Activated T-cell treated with anti-CD3 and anti-CD28 coated beads, Interleukin-2, amount 50 U/mL, for 24 hours (primary cell): Measurements from ENCODE around the gene TRIP11.

ENCODE experiments used
- DNase-seq: peaks from one replicate; pipeline ENCODE4 v3.0.0-alpha.2; 2020
- H3K27ac Mint-ChIP-seq: 2 replicates; pipeline ENCODE4 v1.8.0; 2020; ENCODE audit warnings: mild to moderate bottlenecking, mixed read lengths
- H3K27me3 Mint-ChIP-seq: 2 replicates; pipeline ENCODE4 v1.8.0; 2020; ENCODE audit warnings: mixed read lengths
- H3K36me3 Mint-ChIP-seq: 2 replicates; pipeline ENCODE4 v1.8.0; 2020; ENCODE audit warnings: low read depth, mixed read lengths
- H3K4me1 Mint-ChIP-seq: 2 replicates; pipeline ENCODE4 v1.8.0; 2020; ENCODE audit warnings: low read depth, mixed read lengths
- H3K4me3 Mint-ChIP-seq: 2 replicates; pipeline ENCODE4 v1.8.0; 2020; ENCODE audit warnings: mild to moderate bottlenecking, moderate library complexity, mixed read lengths
- H3K9me3 Mint-ChIP-seq: 2 replicates; pipeline ENCODE4 v1.8.0; 2020; ENCODE audit warnings: mixed read lengths

Gene TRIP11

GRCh38 chr14:91956616-91957015 is 83.2 kb downstream of the TRIP11 start:
- no peak overlapping the region for H3K4me3 Mint-ChIP-seq
- no peak overlapping the region for H3K27ac Mint-ChIP-seq
- H3K27me3 Mint-ChIP-seq: peaks cover 2% of the 10 kb centered on the region
- no peak for DNase-seq
- H3K9me3 Mint-ChIP-seq: no peaks in the 10 kb centered on the region
- H3K4me1 Mint-ChIP-seq: peaks cover 5% of the 10 kb centered on the region
- no peaks in the 10 kb centered on the region for H3K36me3 Mint-ChIP-seq

DNA sequence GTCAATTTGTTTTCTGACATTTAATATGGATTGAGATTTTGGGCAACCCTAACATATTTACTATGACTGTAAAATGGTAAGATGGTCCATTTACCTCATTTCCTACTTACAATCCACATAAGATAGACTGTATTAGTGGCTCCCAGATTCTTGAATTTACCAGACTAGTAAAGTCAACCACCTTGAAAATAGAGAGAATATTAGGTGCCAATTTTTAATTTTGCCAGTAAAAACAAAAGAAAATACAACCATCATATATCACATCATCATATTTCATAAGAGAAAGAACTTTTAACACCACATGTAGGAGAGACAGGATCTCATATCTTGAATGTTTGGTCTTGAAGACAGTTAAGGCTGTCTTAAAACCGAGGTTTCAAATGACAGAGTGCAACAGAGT is 84.7 kb downstream of the TRIP11 start:
- peaks cover 2% of the 10 kb centered on the region for H3K27me3 Mint-ChIP-seq
- no peaks in the 10 kb centered on the region for H3K9me3 Mint-ChIP-seq
- H3K4me3 Mint-ChIP-seq: no peak overlapping the region
- H3K27ac Mint-ChIP-seq: no peak overlapping the region
- H3K4me1 Mint-ChIP-seq: no peaks in the 10 kb centered on the region
- no peak for DNase-seq
- no peaks in the 10 kb centered on the region for H3K36me3 Mint-ChIP-seq

DNA sequence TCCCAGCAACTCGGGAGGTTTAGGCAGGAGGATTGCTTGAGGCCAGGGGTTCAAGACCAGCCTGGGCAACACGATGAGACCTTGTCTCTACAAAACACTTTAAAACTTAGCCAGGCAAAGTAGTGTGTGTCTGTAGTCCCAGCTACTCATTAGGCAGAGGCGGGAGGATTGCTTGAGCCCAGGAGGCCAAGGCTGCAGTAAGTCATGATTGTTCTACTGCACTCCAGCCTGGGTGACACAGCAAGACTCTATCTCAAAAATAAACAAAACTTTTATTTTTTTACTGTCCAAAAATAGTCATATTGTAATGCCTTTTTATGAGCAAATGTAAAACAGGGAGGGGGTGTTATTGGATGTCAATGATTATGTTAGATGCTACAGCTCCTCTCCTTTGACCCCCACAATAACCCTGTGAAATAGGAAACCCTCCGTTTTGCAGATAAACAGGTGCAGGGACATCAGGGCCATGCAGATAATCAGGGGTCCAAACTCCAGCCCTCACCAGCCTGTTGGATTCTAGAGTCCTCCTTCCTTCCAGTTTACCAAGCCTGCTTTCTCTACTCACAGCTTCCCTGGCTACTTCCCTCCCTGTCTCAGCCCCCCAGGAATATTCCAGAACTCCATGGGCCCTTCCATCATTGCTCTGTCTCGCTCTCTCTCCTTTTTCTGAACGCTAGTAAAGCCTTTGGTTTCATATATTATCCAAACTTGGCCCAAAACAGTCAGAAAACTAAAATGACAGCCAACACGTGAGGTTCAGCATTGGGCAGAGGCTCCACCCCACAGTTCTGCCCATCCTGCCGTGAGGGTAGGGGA is 86.5 kb downstream of the TRIP11 start:
- Mint-ChIP-seq H3K27ac (no peak overlapping the region), H3K9me3 (no peaks in the 10 kb centered on the region), H3K36me3 (no peaks in the 10 kb centered on the region), H3K27me3 (peaks cover 1% of the 10 kb centered on the region), H3K4me1 (no peaks in the 10 kb centered on the region), H3K4me3 (no peak overlapping the region)
- DNase-seq: no peak

DNA sequence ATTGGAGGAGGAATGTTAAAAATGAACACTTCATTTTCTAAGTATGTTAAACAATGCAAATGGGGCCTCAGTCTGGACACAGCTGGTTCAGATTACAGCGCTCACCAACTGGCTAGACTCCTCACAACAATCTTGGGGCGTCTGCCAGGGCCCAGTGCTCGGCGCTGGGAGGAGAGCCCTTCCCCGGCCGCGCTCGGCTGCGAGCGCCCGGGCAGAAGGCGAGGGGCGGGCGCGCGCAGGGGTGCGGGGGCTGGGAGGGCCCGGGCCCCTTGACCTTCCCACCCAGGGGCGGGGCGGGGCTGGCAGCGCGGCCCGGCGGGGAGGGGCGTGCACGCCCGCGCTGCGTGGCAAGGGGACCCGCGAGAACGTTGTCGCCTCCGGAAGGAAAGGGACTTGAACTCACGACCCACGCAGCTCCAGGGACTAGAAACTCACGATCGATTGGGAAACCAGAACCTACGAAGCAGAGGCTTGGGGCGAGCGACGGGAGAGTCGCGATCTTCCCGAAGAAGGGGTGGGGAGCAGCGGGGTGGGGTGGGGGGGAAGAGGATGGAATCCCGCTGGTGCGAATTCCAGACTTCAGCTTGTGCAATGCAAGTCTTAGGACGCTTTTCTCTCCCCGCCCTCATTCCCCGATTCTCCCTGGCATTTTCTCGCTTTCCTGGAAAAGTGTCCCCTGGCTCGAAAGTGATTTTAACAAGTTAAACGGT is 92.2 kb downstream of the TRIP11 start, which contains the start of gene FBLN5:
FBLN5 (minus strand) TSS at position 220 of the 710 bp plus-strand sequence. CDS start 465 bp downstream, outside the sequence.
- peak within 1 kb of the TSS; percentile 78 for H3K4me3 Mint-ChIP-seq
- peaks cover 15% of the 10 kb centered on the region for H3K4me1 Mint-ChIP-seq
- peaks cover 46% of the 10 kb centered on the region for H3K27me3 Mint-ChIP-seq
- peak; percentile 66 for DNase-seq
- no peaks in the 10 kb centered on the region for H3K36me3 Mint-ChIP-seq
- H3K9me3 Mint-ChIP-seq: no peaks in the 10 kb centered on the region
- no peak within 1 kb of the TSS for H3K27ac Mint-ChIP-seq

GRCh38 chr14:91946622-91947474 is 93.0 kb downstream of the TRIP11 start:
- H3K9me3 Mint-ChIP-seq: no peaks in the 10 kb centered on the region
- peak; percentile 37 for DNase-seq
- H3K4me1 Mint-ChIP-seq: peaks cover 15% of the 10 kb centered on the region

DNA sequence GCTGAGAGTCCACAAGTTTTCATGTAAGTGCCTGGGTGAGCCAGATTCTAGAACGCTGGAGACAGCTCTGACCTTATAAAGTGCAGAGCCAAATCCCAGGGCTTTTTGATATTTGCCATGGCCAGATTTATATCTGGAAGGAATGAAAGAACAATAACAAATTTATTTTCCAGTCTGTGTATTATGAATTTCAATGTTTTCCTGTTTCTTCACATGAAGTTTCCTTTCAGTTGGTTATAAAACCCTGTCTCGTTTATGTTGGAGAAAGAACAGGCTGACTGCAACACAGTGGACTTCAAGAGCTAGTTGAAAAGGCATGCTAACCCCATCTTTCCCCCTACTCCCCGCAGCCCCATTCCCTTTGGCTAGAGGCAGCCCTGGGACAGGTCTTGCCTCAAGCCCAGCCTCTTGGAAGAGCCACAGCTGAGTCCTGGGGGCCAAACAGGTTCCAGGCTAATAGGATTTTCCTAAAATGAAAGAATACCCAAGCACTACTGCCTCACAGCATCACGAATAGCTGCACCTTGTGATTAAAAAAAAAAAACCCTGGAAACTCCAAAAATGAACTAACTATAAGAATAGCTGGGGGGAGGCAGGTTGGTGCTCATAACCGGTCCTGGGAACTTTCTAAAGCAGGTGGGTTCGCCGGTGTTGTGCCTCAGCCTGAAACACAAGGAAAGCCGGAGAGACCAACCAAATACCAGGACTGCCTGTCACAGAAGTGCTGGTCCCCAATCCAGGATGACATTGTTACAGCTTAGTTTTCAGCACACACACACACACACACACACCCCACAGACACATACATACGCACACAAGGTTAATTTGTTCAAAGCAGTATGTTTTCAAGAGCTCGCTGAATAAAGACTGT is 93.9 kb downstream of the TRIP11 start:
- Mint-ChIP-seq H3K4me3 (no peak overlapping the region), H3K27me3 (peaks cover 46% of the 10 kb centered on the region), H3K36me3 (no peaks in the 10 kb centered on the region), H3K4me1 (peaks cover 15% of the 10 kb centered on the region), H3K27ac (no peak overlapping the region), H3K9me3 (no peaks in the 10 kb centered on the region)
- no peak for DNase-seq

More at GRCh38 chr14:91946622-91947474, 93.0 kb downstream of the TRIP11 start:
- H3K27ac Mint-ChIP-seq: no peak overlapping the region
- no peaks in the 10 kb centered on the region for H3K36me3 Mint-ChIP-seq
- peaks cover 46% of the 10 kb centered on the region for H3K27me3 Mint-ChIP-seq
- H3K4me3 Mint-ChIP-seq: peak overlapping the region; percentile 78

DNA sequence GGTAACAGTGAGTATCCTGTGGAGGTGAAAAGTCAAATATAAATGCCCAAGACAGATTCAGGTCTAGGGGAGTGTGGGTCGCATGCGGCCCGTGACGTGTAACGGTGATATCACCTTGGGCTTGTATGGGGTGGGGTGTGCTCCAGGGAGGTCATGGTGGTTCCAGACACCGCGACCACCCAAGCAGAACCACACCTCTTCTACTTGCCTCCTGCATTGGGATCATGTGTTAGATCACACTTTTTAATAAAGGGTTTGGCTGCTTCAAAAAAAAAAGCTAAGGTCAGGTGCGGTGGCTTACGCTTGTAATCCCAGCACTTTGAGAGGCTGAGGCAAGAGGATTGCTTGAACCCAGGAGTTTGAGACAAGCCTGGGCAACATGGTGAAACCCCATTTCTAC is 96.9 kb downstream of the TRIP11 start:
- DNase-seq: no peak
- H3K9me3 Mint-ChIP-seq: no peaks in the 10 kb centered on the region
- no peak overlapping the region for H3K27ac Mint-ChIP-seq
- H3K36me3 Mint-ChIP-seq: no peaks in the 10 kb centered on the region
- no peak overlapping the region for H3K4me3 Mint-ChIP-seq
- peaks cover 14% of the 10 kb centered on the region for H3K4me1 Mint-ChIP-seq
- H3K27me3 Mint-ChIP-seq: peaks cover 41% of the 10 kb centered on the region

GRCh38 chr14:91942128-91942527 is 97.7 kb downstream of the TRIP11 start:
- H3K4me3 Mint-ChIP-seq: no peak overlapping the region
- H3K4me1 Mint-ChIP-seq: peaks cover 12% of the 10 kb centered on the region
- no peak overlapping the region for H3K27ac Mint-ChIP-seq
- H3K36me3 Mint-ChIP-seq: no peaks in the 10 kb centered on the region
- H3K9me3 Mint-ChIP-seq: no peaks in the 10 kb centered on the region
- peaks cover 38% of the 10 kb centered on the region for H3K27me3 Mint-ChIP-seq
- no peak for DNase-seq

DNA sequence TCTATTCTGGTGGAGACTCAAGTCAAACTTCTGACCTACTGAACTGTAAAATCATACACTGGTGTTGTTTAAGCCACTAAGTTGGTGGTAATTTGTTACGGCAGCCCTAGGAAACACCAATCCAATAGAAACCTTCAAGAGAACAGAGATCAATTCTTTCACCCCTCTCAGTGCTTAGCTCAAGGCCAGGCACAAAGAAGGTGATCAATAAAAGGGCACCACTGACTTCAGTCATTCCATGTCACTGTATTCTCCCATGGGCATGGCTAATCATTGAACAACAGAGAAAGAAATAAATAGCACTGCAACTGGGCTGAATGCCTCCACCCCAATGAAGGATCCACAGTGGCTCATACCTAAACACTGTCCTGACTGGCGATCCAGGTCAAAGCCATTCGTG is 99.7 kb downstream of the TRIP11 start:
- Mint-ChIP-seq H3K27me3 (peaks cover 20% of the 10 kb centered on the region), H3K9me3 (no peaks in the 10 kb centered on the region), H3K27ac (no peak overlapping the region), H3K4me3 (no peak overlapping the region), H3K36me3 (no peaks in the 10 kb centered on the region), H3K4me1 (peaks cover 6% of the 10 kb centered on the region)
- no peak for DNase-seq

DNA sequence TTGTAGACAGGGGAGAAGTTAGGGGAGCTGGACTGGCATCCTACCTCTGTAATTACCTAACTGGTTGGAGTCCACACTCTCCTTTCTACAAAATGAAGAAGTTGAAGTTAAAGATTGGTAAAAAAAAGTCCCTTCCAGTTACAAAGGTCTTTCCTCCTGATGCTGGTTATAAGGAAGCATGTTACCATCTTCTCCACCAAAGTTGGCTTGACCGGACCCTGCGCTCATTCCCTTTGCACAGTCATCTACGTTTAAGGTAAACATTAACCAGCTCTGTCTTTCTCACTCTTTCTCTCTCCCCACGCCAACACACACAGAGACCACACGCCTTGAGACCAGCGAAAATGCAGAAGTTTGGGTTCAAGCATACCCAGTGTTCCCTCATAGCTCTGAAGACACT is 104.3 kb downstream of the TRIP11 start:
- Mint-ChIP-seq H3K4me1 (no peaks in the 10 kb centered on the region), H3K27ac (no peak overlapping the region), H3K9me3 (no peaks in the 10 kb centered on the region), H3K4me3 (no peak overlapping the region), H3K27me3 (no peaks in the 10 kb centered on the region), H3K36me3 (no peaks in the 10 kb centered on the region)
- no peak for DNase-seq

DNA sequence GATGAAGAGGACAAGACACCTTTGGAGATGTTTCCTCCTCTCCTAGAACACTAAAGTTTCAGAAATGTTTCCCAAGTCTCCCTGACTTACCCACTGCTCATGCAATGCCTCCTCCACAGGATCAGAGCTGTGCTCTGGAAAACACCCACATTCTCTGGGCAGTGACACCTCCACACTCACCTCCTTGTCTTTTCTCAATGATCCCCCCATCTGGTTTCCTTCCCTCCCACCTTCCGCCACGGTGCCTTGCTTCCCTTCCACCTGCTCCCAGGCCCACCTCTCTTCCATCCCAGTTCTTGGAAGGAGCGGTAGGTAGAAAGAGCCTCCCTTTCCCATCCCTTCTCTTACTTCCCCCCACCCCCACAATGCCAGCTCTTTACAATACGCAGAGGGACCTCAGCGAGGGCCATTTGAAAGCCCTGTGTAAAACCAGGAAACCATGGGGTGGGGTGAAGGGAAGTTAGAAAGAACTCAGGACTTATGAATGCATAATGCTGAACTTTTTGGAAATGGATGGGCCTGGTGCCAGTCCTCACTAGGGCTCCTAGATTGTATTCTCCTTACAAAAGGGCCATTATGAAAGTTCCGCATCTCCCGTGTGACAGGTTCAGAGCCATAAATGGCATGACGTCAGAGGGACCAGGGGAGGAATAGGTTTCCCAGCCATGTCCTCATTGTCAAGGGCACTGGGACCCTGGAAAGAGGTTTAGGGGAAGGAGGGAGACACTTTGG is 105.1 kb downstream of the TRIP11 start:
- no peak for DNase-seq
- Mint-ChIP-seq H3K4me1 (no peaks in the 10 kb centered on the region), H3K27me3 (no peaks in the 10 kb centered on the region), H3K36me3 (no peaks in the 10 kb centered on the region), H3K27ac (no peak overlapping the region), H3K9me3 (no peaks in the 10 kb centered on the region), H3K4me3 (no peak overlapping the region)

DNA sequence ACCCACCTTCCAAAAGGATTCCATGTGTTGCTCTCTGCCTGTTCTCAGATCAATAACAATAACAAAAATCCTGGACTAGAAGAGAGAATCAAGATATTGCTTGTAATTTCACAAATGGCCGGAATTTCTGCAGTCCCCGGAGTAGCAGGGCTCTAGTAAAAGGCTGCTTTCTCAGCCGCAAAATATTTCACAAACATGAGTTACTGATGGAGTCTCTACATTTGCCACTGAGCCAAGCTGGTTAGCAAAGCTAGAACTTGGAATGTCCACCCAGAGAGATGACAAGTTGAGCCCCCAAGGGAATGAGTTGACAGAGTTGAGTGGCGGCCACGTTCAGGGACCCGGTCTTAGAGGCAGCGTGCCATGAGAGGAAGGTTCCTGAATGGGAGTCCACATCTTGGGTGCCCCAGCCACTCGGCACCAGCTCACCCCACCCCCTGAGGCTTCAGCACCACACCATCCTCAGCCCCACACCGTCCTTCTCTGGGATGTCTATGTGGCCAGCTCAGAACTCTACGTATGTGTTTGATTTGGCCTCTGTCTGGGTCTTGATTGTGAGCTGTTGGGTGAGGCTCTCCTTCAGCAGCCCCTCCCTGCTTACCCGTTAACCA is 108.3 kb downstream of the TRIP11 start:
- Mint-ChIP-seq H3K36me3 (no peaks in the 10 kb centered on the region), H3K27me3 (no peaks in the 10 kb centered on the region), H3K27ac (no peak overlapping the region), H3K4me1 (no peaks in the 10 kb centered on the region), H3K9me3 (no peaks in the 10 kb centered on the region), H3K4me3 (no peak overlapping the region)
- no peak for DNase-seq

GRCh38 chr14:91929700-91930099 is 110.2 kb downstream of the TRIP11 start:
- Mint-ChIP-seq H3K9me3 (no peaks in the 10 kb centered on the region), H3K4me3 (no peak overlapping the region), H3K27me3 (no peaks in the 10 kb centered on the region), H3K27ac (no peak overlapping the region), H3K4me1 (no peaks in the 10 kb centered on the region), H3K36me3 (no peaks in the 10 kb centered on the region)
- DNase-seq: no peak
